Measurements from ENCODE around the gene SYCN. TPM values are rescaled to one million over a fixed set of nuclear protein-coding genes. Genes with fewer than 3 reads are reported as not detected.

The SYCN gene
- total RNA-seq, 1 experiment from 2014 or later, result not detected

DNA sequence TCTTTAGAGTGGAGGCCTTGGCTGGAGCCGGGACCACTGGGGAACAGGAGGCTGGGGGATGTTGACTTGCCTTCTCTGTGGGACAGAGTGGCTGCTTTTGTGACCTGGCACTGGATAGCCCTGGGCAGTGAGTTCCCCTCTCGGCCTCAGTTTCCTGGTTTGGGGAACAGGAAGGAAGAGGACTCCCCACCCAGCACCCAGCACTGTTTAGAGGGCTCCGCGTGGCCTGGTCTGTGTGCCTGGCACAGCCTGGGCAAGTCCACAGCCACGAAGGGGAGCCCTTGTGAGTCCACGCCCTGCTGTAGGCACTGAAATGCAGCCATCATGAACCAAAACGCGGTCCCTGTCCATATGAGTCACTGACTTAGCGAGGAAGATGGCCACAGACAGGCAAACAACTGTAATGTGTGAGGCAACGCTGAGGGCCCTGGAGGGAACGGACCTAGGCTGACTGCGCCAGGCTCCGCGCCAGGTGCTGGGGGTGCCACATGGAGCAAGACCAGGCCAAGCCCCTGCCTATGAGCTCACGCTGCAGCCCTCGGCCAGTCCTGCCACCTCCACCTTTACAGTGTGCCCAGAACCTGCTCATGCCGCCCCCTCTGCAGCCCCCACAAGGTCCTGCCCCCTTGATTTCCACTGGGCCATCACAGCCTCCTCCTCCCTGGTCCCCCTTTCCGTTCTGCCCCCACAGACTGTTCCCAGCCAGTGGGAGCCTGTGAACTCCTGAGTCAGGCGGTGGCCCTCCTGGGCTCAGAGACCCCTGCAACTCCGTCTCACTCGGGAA is 43.0 kb downstream of the SYCN start:
- in situ Hi-C loops (cut with HindIII; ENCODE audit: low sequenced_read_pairs), result no loop called here
- no peak for DNase-seq (ENCODE audit: low spot score)

DNA sequence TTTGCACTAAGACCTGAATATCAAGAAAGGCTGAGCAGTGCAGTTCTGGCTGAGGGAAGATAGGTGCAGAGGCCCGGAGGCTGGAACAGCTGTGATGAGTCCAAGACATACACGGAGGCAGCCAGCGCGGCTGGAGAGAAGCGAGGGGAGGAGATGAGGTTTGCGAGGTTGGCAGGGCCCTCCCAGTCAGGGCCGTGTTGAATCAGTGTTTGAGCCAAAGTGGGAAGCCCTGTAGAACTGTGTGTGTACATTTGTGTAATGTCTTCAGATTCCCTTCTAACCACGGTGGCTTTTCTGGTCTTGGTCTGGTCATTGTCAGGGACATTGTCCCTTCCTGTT is 43.6 kb downstream of the SYCN start:
- DNase-seq (ENCODE audit: low spot score), result no peak
- in situ Hi-C loops (cut with HindIII; ENCODE audit: low sequenced_read_pairs), result no loop called here

DNA sequence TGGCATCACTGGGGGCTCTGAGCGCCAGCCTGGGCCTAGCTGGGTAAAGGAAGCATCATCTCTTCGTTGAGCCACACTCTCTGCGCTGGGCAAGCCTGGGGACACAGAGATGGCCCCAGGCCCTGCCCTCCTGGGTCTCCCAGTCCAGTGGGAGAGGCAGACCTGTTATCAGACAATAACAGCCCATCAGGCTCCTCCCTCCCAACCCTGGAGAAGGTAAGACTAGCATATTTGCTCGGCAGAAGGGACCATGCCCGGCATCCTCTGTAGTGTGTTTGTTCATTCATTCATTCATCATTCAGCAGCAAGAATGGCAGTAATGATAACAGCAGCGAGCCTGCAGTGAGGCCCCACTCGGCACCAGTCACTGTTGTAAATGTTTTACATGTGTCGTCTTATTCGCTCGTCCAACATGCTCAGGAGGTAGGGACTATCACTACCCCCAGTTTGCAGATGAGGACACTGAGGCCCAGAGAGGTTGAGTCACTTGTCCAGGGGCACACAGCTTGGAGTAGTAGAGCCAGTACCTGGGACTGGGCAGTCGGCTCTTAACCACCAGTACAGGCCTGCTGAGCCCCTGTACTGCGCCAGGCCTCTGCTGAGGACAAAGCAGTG is 45.3 kb downstream of the SYCN start:
- in situ Hi-C loops (cut with HindIII; ENCODE audit: low sequenced_read_pairs), result no loop called here
- DNase-seq (ENCODE audit: low spot score), result no peak

DNA sequence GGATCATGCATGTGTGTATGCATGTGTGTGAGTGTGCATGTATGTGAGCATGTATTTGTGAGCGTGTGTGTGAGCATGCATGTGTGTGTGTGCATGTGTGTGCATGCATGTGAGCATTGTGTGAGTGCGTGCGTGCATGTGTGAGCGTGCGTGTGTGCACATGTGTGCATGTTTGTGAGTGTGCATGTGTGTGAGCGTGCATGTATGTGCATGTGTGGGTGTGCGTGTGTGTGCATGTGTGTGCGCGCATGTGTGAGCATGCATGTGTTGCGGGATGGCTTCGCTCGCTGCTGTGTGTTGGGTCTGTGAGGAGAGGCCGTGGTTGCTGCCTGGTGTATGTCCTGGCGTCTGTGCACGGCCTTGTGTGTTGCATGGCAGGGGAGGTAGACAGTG is 46.1 kb downstream of the SYCN start:
- no peak for DNase-seq (ENCODE audit: low spot score)
- in situ Hi-C loops (cut with HindIII; ENCODE audit: low sequenced_read_pairs), result no loop called here

DNA sequence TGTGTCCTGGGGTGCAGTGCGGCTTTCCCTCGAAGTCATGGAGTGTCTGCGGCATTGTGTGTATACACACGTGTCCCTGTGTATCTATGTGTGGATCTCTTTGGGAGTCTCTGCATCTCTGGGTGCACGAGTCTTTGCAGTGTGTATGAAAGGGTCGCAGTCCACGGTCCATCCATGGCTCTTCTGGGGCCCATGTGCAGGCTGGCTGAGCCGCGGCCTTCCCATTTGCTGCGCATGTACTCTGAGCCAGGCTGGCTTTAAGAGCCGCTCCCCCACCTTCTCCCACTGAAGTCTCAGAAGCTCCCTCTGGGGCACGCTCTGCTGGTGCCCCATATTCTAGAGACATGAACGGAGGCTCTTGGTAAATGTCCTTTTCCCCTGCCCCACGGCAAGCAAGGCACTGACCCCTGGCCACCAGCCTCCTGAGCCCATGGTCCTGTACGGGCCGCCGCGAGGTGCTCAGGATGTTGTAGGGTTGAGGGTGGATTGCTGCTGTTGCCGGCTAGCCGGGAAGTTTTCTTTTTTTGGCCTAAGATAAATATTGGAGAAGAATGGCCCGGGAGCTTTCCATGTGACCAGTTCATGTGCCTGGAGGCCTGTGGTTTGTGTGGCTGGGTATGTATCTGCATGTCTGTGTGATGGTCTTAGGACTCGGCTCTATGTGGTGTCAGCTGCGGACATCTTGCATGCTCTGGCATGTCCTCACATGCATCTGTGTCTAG is 46.6 kb downstream of the SYCN start:
- in situ Hi-C loops (cut with HindIII; ENCODE audit: low sequenced_read_pairs), result no loop called here

DNA sequence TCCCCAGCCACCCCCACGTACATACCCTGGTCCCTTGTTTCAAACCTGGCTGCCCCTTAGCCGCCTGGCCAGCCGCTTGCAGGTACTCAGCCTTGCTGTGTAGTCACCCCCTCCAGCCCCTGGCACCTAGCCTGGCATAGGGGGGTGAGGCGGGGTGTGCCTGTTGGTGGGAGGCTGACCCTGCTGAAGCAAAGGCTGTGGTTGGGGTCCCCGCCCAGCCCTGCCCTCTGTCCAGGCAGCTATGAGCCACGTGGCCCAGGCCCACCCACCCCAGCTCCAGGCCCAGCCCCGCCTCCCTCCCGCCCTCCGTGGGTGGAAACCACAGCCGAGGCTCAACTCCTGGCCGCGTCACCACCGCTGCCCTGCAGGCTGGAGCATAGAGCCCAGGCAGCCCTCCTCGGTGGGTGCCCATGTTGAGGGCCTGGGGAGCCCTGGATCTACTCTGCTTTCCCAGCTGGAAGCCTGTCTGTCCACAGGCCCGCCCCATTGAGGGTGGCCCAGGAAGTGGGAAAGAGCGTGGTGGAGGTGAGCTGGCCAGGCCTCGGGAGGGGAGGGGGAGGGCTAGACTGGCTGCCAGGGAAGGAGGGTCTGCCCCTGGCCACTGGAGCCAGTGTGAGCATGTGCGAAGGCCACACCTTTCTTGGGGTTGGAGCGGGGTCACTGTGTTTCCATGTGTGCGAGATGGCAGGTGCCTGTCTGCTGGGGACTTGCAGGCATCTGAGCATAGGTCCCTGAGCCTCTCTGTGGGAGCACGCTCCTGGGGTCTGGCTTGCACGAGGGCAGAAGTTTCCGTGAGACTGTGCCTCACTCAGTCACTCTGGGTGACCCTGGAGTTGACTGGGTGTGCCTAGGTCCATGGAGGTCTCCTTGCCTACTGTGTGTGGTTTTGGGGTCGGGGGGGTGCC is 47.5 kb downstream of the SYCN start:
- in situ Hi-C loops (cut with HindIII; ENCODE audit: low sequenced_read_pairs), result no loop called here
- DNase-seq (ENCODE audit: low spot score), result no peak

More for the DNA sequence above, 46.6 kb downstream of the SYCN start:
- DNase-seq (ENCODE audit: low spot score), result no peak

DNA sequence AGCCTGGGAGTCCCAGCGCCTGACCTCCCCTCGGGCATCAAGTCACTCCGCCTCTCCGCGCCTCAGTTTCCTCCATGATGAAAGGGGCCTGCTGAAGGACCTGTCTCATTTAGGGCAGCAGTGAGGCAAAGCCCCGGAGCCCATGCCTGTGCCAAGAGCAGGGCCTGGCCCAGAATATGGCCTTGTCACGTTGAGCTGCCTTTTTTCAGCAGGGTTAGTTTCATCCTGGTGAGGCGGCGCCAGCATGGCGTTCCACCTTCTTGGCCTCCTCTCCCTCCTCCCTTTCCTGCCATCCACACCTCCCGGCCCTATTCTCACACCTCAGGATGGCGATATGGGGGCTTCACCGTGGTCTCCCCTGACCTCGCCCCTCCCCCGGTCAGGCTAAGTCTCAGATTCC is 48.3 kb downstream of the SYCN start:
- in situ Hi-C loops (cut with HindIII; ENCODE audit: low sequenced_read_pairs), result no loop called here
- DNase-seq (ENCODE audit: low spot score), result no peak

DNA sequence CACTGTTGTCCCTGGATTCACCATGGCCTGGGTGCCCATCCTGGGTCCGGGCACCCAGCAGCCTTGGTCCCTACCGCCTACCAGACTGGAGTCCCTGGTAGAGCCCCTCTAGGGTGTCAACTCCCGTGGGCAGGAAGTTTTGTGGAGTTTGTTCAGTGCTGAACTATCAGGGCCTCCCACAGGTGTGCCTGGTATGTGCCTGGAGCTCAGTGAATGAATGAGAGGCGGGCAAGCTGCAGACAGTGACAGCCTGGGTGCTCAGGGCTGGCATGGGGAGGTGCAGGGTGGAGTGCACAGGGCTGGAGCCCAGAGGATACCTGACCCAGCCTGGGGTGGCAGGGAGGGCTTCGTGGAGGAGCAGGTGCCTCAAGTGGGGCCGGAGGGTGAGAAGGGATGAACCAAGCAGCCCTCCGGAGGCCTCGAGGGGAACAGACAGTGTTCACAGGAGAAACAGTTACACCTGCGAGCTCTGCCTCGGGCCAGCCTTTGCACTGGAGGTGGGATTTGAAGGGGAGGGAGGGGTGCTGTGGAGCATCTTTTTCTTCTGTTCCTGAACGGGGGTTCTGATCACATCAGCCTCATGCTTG is 48.9 kb downstream of the SYCN start:
- no peak for DNase-seq (ENCODE audit: low spot score)

DNA sequence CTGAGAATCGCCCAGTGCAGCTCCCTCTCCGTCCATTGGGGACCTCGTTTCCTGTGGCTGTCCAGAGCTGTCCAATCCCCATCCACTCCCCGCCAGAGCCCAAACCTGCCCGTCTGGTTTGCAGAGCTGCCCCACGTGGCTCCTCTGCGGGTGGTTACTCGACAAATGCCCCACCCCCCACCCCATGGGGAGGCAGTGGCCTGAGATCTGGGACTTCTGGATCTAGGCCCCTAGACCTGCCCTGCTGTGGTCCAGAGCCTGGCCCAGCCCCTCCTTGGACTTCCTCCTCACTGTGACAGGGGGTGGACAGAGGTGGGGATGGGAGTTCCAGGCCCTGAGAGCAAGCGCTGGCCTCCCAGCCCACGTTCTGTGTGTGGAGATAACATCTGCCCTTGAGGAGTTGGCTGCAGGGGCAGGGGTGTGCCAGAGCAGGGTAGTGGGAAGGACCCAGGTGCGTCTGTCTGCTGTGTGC is 49.4 kb downstream of the SYCN start:
- no peak for DNase-seq (ENCODE audit: low spot score)
- in situ Hi-C loops (cut with HindIII; ENCODE audit: low sequenced_read_pairs), result no loop called here

More for the DNA sequence above, 48.9 kb downstream of the SYCN start:
- in situ Hi-C loops (cut with HindIII; ENCODE audit: low sequenced_read_pairs), result no loop called here

DNA sequence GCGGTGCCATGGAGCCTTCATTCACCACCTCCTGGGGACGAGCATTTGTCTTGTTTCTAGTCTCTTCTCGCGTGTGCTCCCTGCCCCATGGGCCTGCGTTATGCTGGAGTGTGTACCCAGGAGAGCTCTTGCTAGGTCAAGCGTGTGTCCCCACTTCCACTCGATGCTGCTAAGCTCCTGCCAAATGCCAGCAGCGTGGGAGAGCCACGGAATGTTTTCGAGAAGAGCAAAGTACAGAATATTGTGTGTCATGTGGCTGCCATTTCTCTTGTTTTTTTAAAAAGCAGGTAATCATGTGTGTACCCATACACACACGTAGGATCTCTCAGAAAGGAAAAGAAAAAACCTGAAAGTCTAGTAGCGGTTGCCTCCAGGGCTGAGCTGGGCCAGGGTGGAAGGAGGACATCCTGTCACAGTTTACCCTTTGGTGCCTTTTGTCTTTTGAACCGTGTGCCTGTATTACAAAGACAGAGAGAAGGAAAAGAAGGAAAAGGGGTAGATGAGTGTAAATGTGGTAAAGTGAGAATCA is 49.9 kb downstream of the SYCN start:
- DNase-seq (ENCODE audit: low spot score), result no peak
- in situ Hi-C loops (cut with HindIII; ENCODE audit: low sequenced_read_pairs), result no loop called here

Other genes starting within 250 kb of the SYCN start
- 47.4 and 91.4 TPM in 2 replicates for gene FBXO17, start 228.5 kb downstream of the SYCN start, total RNA-seq (2014; rRNA removed; shearing (Covaris generic))
- gene FBXO27, start 171.7 kb downstream of the SYCN start, total RNA-seq (2014; rRNA removed; shearing (Covaris generic)), result 44.0 and 52.2 TPM in 2 replicates
- not detected in 2 replicates for gene ACP7, start 119.9 kb downstream of the SYCN start, total RNA-seq (2014; rRNA removed; shearing (Covaris generic))
- gene PAK4, start 78.5 kb downstream of the SYCN start, total RNA-seq (2014; rRNA removed; shearing (Covaris generic)), result 12.8 and 15.3 TPM in 2 replicates
- gene NCCRP1, start 7.3 kb downstream of the SYCN start, total RNA-seq (2014; rRNA removed; shearing (Covaris generic)), result 1.7 and 4.5 TPM in 2 replicates
- not detected in 2 replicates for gene IFNL3, start 40.7 kb upstream of the SYCN start, total RNA-seq (2014; rRNA removed; shearing (Covaris generic))
- not detected in 2 replicates for gene IFNL4, start 44.6 kb upstream of the SYCN start, total RNA-seq (2014; rRNA removed; shearing (Covaris generic))
- gene IFNL2, start 64.1 kb upstream of the SYCN start, total RNA-seq (2014; rRNA removed; shearing (Covaris generic)), result not detected in 2 replicates
- not detected in 2 replicates for gene IFNL1, start 92.1 kb upstream of the SYCN start, total RNA-seq (2014; rRNA removed; shearing (Covaris generic))
- 2.5 and 3.2 TPM in 2 replicates for gene LRFN1, start 116.6 kb upstream of the SYCN start, total RNA-seq (2014; rRNA removed; shearing (Covaris generic))
- not detected in 2 replicates for gene GMFG, start 131.8 kb upstream of the SYCN start, total RNA-seq (2014; rRNA removed; shearing (Covaris generic))
- gene SAMD4B, start 138.2 kb upstream of the SYCN start, total RNA-seq (2014; rRNA removed; shearing (Covaris generic)), result 44.2 and 64.2 TPM in 2 replicates
- gene PAF1, start 186.8 kb upstream of the SYCN start, total RNA-seq (2014; rRNA removed; shearing (Covaris generic)), result 54.0 and 61.7 TPM in 2 replicates
- 35.9 and 71.8 TPM in 2 replicates for gene MED29, start 187.1 kb upstream of the SYCN start, total RNA-seq (2014; rRNA removed; shearing (Covaris generic))
- 1.1 and 1.9 TPM in 2 replicates for gene ZFP36, start 202.6 kb upstream of the SYCN start, total RNA-seq (2014; rRNA removed; shearing (Covaris generic))
- gene PLEKHG2, start 208.4 kb upstream of the SYCN start, total RNA-seq (2014; rRNA removed; shearing (Covaris generic)), result 18.3 and 21.3 TPM in 2 replicates
- gene RPS16, start 231.7 kb upstream of the SYCN start, total RNA-seq (2014; rRNA removed; shearing (Covaris generic)), result 167 and 180 TPM in 2 replicates
- 84.8 and 92.4 TPM in 2 replicates for gene SUPT5H, start 241.3 kb upstream of the SYCN start, total RNA-seq (2014; rRNA removed; shearing (Covaris generic))

Data from G401 (cell line).